GM12864 (cell line): ENCODE data around the gene GRPEL1.

Experiments used
- DNase-seq: peaks from one replicate; pipeline ENCODE4 v3.0.0-alpha.2; 2011; ENCODE audit warnings: low read depth
- H3K4me3 ChIP-seq: 2 replicates; pipeline ENCODE4 v1.5.1; 2011; ENCODE audit warnings: mild to moderate bottlenecking, low read depth, low read length, control low read depth
- CTCF ChIP-seq: IDR thresholded peaks from 2 replicates; pipeline ENCODE4 v1.5.1; 2011; ENCODE audit warnings: low read depth, mild to moderate bottlenecking, moderate library complexity, low read length, control low read depth, inconsistent platforms; ENCODE audit errors: missing control alignments

Gene GRPEL1

GRCh38 chr4:7049739-7050138 is 18.1 kb downstream of the GRPEL1 start:
- no peak overlapping the region for H3K4me3 ChIP-seq
- no peak for DNase-seq
- no peak for TF ChIP-seq CTCF

- no peak for TF ChIP-seq CTCF
- no peak overlapping the region for H3K4me3 ChIP-seq
- no peak for DNase-seq
Observed at GRCh38 chr4:7049295-7049694, 18.6 kb downstream of the GRPEL1 start.

- no peak for TF ChIP-seq CTCF
- no peak overlapping the region for H3K4me3 ChIP-seq
- DNase-seq, result no peak
Observed at GRCh38 chr4:7048642-7049041, 19.2 kb downstream of the GRPEL1 start.

- DNase-seq, result no peak
Observed at GRCh38 chr4:7046971-7047370, 20.9 kb downstream of the GRPEL1 start.

GRCh38 chr4:7045961-7046921 is 21.6 kb downstream of the GRPEL1 start:
- peak overlapping the region; percentile 97 for H3K4me3 ChIP-seq
- no peak for TF ChIP-seq CTCF
- peak; percentile 59 for DNase-seq

More at GRCh38 chr4:7046971-7047370, 20.9 kb downstream of the GRPEL1 start:
- no peak overlapping the region for H3K4me3 ChIP-seq
- TF ChIP-seq CTCF, result no peak

- H3K4me3 ChIP-seq, result peak overlapping the region; percentile 97
- TF ChIP-seq CTCF, result no peak
- no peak for DNase-seq
Observed at GRCh38 chr4:7045553-7045952, 22.3 kb downstream of the GRPEL1 start.
